HG02571 (cell line): ENCODE data around the gene BRMS1.

ENCODE experiments used
- ATAC-seq: cut with Tn5 transposase; IDR thresholded peaks from one replicate; pipeline ENCODE4 v1.9.1; 2021; ENCODE audit warnings: mild to moderate bottlenecking, moderate library complexity; ENCODE audit not compliant: unreplicated experiment

BRMS1 gene

GRCh38 chr11:66287889-66288670 lies 56.8 kb downstream of the BRMS1 start:
- ATAC-seq: no peak
